Measurements from ENCODE around the gene AMER3.
"Not testable (repeated sequence)": the region's sequence is repeated elsewhere in the genome, so short reads cannot be mapped to it uniquely, and the experiment has no call there.

GRCh38 chr2:130732257-130732656, 23.1 kb upstream of the AMER3 start:
- not testable (repeated sequence) for TF ChIP-seq POLR2A, CTCF (IDR thresholded peaks at IDR 0.05)

Measured in testis (tissue), 2 donors.